GM18951 (cell line): Measurements from ENCODE around the gene HELZ.
"Not testable (repeated sequence)": the region's sequence is repeated elsewhere in the genome, so short reads cannot be mapped to it uniquely, and the experiment has no call there.

Experiments
- POLR2A ChIP-seq: IDR thresholded peaks from 4 replicates; pipeline ENCODE4 v1.6.1; 2011; ENCODE audit warnings: mild to moderate bottlenecking; ENCODE audit not compliant: insufficient read length, insufficient read depth; ENCODE audit errors: extremely low read depth
- in situ Hi-C: fragments of 300-500 bp; cut with MboI; formaldehyde crosslinking; loops from one replicate; pipeline ENCODE4 v1.12.0; 2022; ENCODE audit warnings: low sequenced_read_pairs, mixed read lengths, inconsistent platforms; ENCODE audit not compliant: unreplicated experiment

Gene HELZ, protein sequence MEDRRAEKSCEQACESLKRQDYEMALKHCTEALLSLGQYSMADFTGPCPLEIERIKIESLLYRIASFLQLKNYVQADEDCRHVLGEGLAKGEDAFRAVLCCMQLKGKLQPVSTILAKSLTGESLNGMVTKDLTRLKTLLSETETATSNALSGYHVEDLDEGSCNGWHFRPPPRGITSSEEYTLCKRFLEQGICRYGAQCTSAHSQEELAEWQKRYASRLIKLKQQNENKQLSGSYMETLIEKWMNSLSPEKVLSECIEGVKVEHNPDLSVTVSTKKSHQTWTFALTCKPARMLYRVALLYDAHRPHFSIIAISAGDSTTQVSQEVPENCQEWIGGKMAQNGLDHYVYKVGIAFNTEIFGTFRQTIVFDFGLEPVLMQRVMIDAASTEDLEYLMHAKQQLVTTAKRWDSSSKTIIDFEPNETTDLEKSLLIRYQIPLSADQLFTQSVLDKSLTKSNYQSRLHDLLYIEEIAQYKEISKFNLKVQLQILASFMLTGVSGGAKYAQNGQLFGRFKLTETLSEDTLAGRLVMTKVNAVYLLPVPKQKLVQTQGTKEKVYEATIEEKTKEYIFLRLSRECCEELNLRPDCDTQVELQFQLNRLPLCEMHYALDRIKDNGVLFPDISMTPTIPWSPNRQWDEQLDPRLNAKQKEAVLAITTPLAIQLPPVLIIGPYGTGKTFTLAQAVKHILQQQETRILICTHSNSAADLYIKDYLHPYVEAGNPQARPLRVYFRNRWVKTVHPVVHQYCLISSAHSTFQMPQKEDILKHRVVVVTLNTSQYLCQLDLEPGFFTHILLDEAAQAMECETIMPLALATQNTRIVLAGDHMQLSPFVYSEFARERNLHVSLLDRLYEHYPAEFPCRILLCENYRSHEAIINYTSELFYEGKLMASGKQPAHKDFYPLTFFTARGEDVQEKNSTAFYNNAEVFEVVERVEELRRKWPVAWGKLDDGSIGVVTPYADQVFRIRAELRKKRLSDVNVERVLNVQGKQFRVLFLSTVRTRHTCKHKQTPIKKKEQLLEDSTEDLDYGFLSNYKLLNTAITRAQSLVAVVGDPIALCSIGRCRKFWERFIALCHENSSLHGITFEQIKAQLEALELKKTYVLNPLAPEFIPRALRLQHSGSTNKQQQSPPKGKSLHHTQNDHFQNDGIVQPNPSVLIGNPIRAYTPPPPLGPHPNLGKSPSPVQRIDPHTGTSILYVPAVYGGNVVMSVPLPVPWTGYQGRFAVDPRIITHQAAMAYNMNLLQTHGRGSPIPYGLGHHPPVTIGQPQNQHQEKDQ (N-terminal part only)

DNA sequence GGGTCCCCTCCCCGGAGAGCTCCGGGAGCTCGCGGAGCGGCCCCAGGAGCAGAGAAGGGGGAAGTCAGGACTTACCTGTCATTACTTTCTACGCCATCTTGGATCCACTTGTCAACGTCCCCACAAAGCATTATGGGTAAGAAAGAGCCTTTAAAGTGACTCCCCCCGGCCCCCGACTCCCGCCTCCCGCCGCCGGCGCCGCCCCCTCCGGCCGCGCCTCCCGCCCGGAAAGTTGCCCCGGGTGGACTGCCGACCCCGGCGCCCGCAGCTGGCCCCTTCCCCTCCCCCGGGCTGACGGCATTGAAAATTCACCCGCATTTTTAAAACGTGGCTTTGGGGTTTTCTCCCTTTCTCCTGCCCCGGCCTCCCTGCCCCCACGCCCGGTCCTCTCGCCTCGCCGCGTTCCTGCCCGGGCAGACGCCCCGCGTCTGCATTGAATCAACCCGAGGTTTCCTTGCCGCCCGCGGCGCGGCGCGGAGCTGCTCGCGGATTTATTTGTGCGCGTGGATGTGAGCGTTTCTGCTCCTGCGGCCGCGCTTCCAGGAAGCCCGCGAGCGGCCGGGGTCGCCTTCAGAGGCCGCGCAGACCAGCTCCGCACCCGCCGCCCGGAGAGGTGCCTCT lies at the start of gene HELZ:
Gene HELZ (minus strand): TSS at position 124 of the 621 bp plus-strand sequence. CDS start 26,392 bp downstream, outside the sequence.
- in situ Hi-C loops: no loop called here
- peak; percentile 64 for TF ChIP-seq POLR2A

DNA sequence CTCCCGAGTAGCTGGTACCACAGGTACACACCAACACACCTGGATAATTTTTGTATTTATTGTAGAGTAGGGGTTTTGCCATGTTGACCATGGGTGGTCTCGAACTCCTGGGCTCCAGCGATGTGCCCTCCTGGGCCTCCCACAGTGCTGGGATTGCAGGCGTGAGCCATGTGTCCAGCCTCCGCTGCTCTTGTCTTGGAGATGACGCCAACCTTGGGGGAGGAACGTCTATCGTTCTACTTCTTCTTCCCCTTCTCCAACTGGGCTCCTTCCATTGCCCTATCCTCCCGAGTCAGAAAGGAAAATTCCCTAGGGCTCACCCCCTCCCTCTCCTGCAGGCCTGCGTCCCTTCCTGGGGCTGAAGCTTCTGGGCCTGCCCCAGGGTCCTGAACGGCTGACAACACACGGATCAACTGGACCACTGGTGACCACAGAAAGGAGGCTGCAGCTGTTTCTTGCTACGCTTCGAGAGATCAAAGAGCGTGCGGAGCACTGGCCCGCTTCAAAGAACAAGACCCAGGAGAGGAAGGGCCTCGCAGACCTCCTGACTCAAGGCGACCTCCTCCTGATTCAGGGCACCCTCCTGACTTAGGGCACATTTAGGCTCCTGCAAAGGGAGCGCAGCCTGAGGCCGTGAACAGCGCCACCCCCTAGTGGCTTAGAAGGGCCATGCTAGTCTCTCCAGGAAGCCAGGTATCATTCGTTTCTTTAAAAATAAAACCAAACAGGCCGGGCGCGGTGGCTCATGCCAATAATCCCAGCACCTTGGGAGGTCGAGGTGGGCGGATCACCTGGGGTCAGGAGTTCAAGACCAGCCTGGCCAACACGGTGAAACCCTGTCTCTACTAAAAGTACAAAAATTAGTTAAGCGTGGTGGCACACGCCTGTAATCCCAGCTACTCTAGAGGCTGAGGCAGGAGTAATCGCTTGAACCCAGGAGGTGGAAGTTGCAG lies 48.5 kb upstream of the HELZ start:
- in situ Hi-C loops: no loop called here

DNA sequence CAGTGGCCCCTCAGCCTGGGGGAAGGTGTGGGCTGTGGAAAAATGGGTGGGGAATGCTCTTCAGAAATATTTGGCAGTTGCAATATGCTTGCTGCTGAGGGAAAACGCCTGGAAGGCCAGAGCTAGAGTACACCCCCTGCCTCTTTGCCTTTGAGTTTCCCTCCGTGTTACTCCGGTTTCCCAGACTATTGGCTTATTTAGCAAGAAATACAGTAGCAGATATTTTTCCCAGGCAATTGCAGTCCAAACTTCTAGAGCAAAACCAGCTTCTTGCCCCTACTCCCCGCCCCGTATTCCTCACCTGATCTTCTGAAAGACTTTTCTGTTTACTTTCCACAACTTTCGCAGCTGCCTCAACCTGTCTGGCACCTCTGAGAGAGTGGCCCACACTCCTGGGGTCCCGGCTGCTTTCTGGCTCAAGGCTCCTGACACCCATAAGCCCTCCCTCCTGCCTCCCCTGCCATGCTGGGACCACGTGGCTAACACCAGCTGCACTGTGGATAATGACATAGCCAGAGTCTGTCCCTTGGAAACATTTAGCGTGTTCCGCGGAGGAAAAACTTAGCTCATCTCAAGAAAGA lies 45.8 kb upstream of the HELZ start:
- TF ChIP-seq POLR2A: no peak
- in situ Hi-C loops: no loop called here

More for the DNA sequence above, 48.5 kb upstream of the HELZ start:
- no peak for TF ChIP-seq POLR2A

DNA sequence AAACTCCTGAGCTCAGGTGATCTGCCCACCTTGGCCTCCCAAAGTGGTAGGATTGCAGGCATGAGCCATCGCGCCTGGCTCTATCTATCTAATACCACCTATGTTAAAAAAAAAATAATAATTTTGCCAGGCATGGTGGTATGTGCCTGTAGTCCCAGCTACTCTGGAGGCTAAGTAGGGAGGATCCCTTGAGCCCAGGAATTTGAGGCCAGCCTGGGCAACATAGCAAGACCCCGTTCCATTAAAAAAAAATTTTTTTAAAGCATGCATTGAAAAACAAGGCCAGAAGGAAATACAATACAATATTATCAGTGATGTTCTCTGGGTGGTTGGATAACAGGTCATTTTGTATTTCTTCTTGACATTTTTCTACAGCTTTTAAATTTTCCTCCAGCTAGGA lies 45.2 kb upstream of the HELZ start:
- no peak for TF ChIP-seq POLR2A
- in situ Hi-C loops: no loop called here

DNA sequence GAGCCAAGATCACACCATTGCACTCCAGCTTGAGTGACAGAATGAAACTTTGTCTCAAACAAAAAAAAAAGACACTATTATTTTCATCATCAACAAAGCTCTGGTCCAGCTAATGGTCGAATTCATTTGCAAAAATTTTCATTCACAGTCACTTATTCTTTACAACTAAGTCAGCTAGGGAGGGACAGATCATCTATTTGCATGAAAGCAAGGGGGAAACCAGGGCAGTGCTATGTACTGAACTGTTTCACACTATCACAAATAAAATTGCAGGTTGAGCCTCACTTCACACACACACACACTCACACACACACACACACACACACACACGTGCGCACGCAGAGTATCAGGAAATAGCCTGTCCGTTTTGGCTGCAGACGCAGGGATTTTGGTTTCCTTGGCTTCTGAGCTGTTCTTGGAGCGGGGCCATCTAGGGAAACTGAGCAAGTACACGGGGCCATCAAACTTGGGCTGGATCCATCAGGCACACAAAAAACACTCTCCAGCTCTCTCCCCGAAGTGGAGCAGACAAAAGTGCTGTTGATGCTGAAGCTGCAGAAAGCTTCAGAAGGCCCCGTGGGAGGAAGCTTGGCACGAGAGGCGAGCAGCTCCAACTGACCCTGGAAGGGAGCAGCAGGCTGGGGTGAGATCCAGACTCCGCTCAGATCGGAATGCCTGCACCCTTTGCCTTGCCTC lies 44.3 kb upstream of the HELZ start:
- TF ChIP-seq POLR2A: no peak
- in situ Hi-C loops: no loop called here

DNA sequence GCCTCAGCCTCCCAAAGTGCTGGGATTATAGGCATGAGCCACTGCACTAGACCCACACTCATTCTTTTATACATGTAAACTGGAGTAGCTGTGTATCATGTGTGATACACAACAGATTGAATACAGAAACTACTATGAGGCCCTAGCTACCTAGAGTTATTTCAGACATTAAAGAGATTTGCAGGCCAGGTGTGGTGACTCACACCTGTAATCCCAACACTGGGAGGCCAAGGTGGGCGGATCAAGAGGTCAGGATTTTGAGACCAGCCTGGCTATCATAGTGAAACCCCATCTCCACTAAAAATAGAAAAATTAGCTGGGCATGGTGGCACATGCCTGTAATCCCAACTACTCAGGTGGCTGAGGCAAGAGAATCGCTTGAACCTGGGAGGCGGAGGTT lies 41.8 kb upstream of the HELZ start:
- in situ Hi-C loops: not testable (repeated sequence)

DNA sequence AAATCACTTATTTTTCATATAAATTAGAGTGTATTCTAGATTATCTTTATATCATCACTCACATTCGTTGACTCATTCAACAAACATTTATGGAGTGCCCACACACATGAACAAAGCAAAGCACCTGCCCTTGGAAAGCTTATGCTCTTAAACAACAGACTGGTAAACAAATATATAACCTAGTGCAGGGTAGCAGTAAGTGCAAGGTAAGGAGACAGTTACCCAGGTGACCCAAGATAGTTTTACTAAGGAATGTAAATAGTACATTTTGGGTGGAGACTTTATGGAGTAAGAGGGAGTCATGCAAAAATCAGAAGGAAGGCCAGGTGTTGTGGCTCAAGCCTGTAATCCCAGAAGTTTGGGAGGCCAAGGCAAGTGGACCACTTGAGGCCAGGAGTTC lies 40.4 kb upstream of the HELZ start:
- TF ChIP-seq POLR2A: no peak
- in situ Hi-C loops: no loop called here

DNA sequence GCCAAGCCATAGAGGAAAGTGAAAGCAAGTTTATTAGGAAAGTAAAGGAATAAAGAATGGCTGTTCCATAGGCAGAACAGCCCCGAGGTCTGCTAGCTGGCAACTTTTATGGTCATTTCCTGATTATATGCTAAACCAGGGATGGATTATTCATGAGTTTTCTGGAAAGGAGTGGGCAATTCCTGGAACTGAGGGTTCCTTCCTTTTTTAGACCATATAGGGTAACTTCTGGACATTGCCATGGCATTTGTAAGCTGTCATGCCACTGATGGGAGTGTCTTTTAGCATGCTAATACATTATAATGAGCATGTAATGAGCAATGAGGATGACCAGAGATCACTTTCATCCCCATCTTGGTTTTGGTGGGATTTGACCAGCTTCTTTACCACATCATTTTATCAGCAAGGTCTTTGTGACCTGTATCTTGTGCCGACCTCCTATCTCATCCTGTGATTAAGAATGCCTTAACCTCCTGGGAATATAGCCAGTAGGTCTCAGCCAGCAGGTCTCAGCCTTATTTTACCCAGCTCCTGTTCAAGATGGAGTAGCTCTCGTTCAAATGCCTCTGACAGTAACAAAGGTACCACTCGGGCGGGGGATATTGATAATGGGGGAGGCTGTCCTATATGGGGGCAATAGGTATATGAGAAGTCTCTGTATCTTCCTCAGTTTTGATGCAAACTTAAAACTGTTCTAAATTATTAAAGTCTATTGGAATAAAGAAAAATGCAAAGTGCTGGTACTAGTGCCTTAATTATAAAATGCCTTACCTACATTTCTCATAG lies 38.9 kb upstream of the HELZ start:
- no peak for TF ChIP-seq POLR2A
- in situ Hi-C loops: no loop called here

DNA sequence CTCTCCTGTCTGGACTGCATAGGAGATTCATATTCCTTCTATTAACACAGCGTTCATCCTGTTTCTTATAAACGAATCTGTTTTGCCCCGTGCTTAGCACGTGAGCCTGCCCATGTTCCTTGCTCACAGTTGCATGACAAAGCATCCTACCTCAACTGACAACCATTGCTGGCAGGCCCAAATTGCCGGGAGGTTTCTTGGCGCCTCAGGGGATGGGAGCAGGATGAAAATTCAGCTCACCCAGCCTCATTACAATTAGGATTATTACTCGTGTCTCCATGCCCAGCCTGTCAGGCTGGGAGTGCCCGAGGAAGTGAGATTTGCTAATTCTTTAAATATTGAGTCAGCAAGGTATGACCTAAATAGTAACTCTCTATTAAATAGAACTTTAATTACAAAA lies 36.7 kb upstream of the HELZ start:
- in situ Hi-C loops: no loop called here
- no peak for TF ChIP-seq POLR2A

DNA sequence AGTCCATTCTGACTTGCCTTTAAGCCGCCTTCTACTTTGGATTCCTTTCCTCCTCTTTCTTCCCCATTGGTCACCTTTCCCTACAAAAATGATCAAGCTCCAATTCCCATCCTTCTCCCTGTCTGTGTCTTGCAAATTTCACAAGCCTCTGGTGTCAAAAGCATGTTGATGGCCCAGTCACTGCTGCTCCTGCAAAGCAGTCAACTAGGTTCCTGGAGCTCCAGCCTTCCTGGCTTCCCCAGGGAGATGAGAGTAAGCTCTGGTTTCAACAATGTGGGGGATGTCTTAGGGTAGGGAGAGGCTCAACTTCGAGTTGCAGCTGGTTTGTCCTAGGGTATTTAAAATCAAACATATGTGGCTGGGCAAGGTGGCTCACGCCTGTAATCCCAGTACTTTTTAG lies 36.1 kb upstream of the HELZ start:
- TF ChIP-seq POLR2A: no peak
- in situ Hi-C loops: no loop called here

DNA sequence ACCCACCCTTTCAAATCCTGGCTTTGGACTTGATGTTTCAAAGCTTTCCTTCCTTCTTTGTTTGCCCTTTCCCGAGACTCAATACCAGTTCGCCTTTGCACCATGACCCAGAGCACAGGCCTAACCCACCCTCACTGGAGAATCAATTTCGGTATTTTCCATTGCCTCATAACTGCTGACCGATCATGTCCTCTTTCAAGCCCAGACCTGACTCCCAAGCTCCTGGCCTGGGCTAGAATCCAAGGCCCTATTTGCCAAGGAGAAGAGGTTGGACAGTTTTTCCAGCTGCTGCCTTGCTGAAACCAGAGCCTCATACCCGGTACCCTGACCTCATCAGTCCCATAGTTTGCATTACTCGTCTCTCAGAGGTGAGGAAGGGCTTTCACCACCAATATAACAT lies 35.3 kb upstream of the HELZ start:
- no peak for TF ChIP-seq POLR2A
- in situ Hi-C loops: no loop called here
